Caco-2 (cell line): ENCODE measurements around the gene PDGFRB. TPM values are rescaled to one million over a fixed set of nuclear protein-coding genes. Genes with fewer than 3 reads are reported as not detected.

Source experiments
- BruUV-seq: library from RNA; stranded (reverse); fragments of 400-500 nt; replicated peaks from 2 replicates; lab custom pipeline; 2021; lab: Mats Ljungman, UMichigan
- CTCF ChIA-PET: fragments of 300-600 bp; sonication (Branson Sonifier 250); formaldehyde crosslinking; loops from one replicate; lab custom pipeline; 2022; ENCODE audit warnings: antibody characterized with exemption; lab: Charles Lee
- POLR2A ChIA-PET: fragments of 300-600 bp; sonication (Branson Sonifier 250); formaldehyde crosslinking; loops from one replicate; lab custom pipeline; 2022; ENCODE audit warnings: antibody characterized with exemption; lab: Charles Lee
- DNase-seq, 2 experiments: peaks; one replicate each; pipeline versions ENCODE4 v3.0.0 to v3.0.0-alpha.2; 2020 to 2022
- H3K27me3 ChIP-seq: replicated peaks from 2 replicates; pipeline ENCODE4 v1.6.0; 2011; ENCODE audit warnings: low read length; ENCODE audit not compliant: control insufficient read depth, insufficient read depth
- H3K36me3 ChIP-seq: 2 replicates; pipeline ENCODE4 v1.5.1; 2011; ENCODE audit warnings: low read length; ENCODE audit not compliant: control insufficient read depth, insufficient read depth
- H3K4me1 ChIP-seq: fragments of 250-450 bp; sonication (Bioruptor Pico); 2 replicates; pipeline ENCODE4 v1.5.1; 2020; ENCODE audit warnings: mild to moderate bottlenecking
- H3K4me3 ChIP-seq: 2 replicates; pipeline ENCODE4 v1.5.1; 2011; ENCODE audit warnings: low read depth, mild to moderate bottlenecking, control low read depth, low read length
- H3K9me3 ChIP-seq: fragments of 250-450 bp; sonication (Bioruptor Pico); 2 replicates; pipeline ENCODE4 v1.5.1; 2020; ENCODE audit warnings: mild to moderate bottlenecking, moderate library complexity
- H3K27ac Mint-ChIP-seq: one replicate; pipeline ENCODE4 v1.8.0; 2022; ENCODE audit warnings: mixed read lengths; ENCODE audit not compliant: unreplicated experiment
- H3K27me3 Mint-ChIP-seq: one replicate; pipeline ENCODE4 v1.8.0; 2022; ENCODE audit warnings: mixed read lengths; ENCODE audit not compliant: insufficient read depth, unreplicated experiment
- H3K36me3 Mint-ChIP-seq: one replicate; pipeline ENCODE4 v1.8.0; 2022; ENCODE audit warnings: mild to moderate bottlenecking, mixed read lengths; ENCODE audit not compliant: insufficient read depth, unreplicated experiment
- H3K4me1 Mint-ChIP-seq: one replicate; pipeline ENCODE4 v1.8.0; 2022; ENCODE audit warnings: low read depth, mixed read lengths; ENCODE audit not compliant: unreplicated experiment
- H3K4me3 Mint-ChIP-seq: one replicate; pipeline ENCODE4 v1.8.0; 2022; ENCODE audit warnings: mild to moderate bottlenecking, moderate library complexity, mixed read lengths; ENCODE audit not compliant: unreplicated experiment
- H3K9me3 Mint-ChIP-seq: one replicate; pipeline ENCODE4 v1.8.0; 2022; ENCODE audit warnings: mixed read lengths; ENCODE audit not compliant: unreplicated experiment
- CTCF ChIP-seq, 2 experiments: fragments of 200-600 bp in 1 of 2; IDR thresholded peaks; 1 replicate in 1 of 2; 2 replicates in 1 of 2; pipeline versions ENCODE4 v1.5.1 to v1.8.0; 2011 to 2022; ENCODE audit warnings: antibody characterized with exemption in 1 of 2, control low read depth in 1 of 2, inconsistent platforms in 1 of 2, low read depth in 1 of 2, low read length in 1 of 2, mild to moderate bottlenecking in 1 of 2, moderate library complexity in 1 of 2; ENCODE audit not compliant: insufficient read depth in 1 of 2, severe bottlenecking in 1 of 2, unreplicated experiment in 1 of 2
- intact Hi-C: fragments of 100-400 bp; cut with micrococcal nuclease; formaldehyde crosslinking; loops from one replicate; pipeline ENCODE4 v1.10.0; 2022; ENCODE audit not compliant: unreplicated experiment
- total RNA-seq: library from RNA; stranded (reverse); gene quantifications from 2 replicates; pipeline ENCODE4 v1.2.3, GENCODE V29; 2022

Gene PDGFRB
- total RNA-seq, 1 experiment from 2014 or later = 5.9 TPM

- no peak for TF ChIP-seq CTCF (IDR thresholded peaks at IDR 0.05; ENCODE audit: insufficient read depth in 1 of 2, low read depth in 1 of 2, low read length in 1 of 2, severe bottlenecking in 1 of 2, unreplicated experiment in 1 of 2)
- DNase-seq = no peak
- BruUV-seq = no TSS peak
- H3K9me3 ChIP-seq = no peaks in the 10 kb centered on the region
- CTCF ChIA-PET = interaction anchor here (0.6 kb wide), 1 partner anchor 167 kb away, joined by 3 read pairs; no protein-coding TSS in a partner anchor
- POLR2A ChIA-PET = no interaction called here
- H3K4me1 Mint-ChIP-seq = no peaks in the 10 kb centered on the region
- no peaks in the 10 kb centered on the region for H3K36me3 ChIP-seq
- no peaks in the 10 kb centered on the region for H3K27me3 Mint-ChIP-seq
- no peak overlapping the region for H3K27ac Mint-ChIP-seq
- no peaks in the 10 kb centered on the region for H3K36me3 Mint-ChIP-seq
- no peak overlapping the region for H3K4me3 ChIP-seq
- H3K27me3 ChIP-seq = no peaks in the 10 kb centered on the region
- no peaks in the 10 kb centered on the region for H3K9me3 Mint-ChIP-seq
- no peaks in the 10 kb centered on the region for H3K4me1 ChIP-seq
- H3K4me3 Mint-ChIP-seq = no peak overlapping the region
- intact Hi-C loops = no loop called here
These were observed 84.8 kb downstream of the PDGFRB start for GRCh38 chr5:150070821-150071220.

GRCh38 chr5:150069672-150070627, 85.7 kb downstream of the PDGFRB start:
- DNase-seq = peak in 1 of 2 experiments; percentile 28
- ChIA-PET POLR2A (no interaction called here), CTCF (interaction anchor here (0.6 kb wide), 1 partner anchor 167 kb away, joined by 3 read pairs; no protein-coding TSS in a partner anchor)
- Mint-ChIP-seq H3K36me3 (no peaks in the 10 kb centered on the region), H3K4me3 (no peak overlapping the region), H3K9me3 (no peaks in the 10 kb centered on the region), H3K27ac (no peak overlapping the region), H3K27me3 (no peaks in the 10 kb centered on the region), H3K4me1 (no peaks in the 10 kb centered on the region)
- no peak overlapping the region for H3K4me3 ChIP-seq
- no TSS peak for BruUV-seq
- H3K36me3 ChIP-seq = no peaks in the 10 kb centered on the region
- no peak for TF ChIP-seq CTCF (IDR thresholded peaks at IDR 0.05; ENCODE audit: insufficient read depth in 1 of 2, low read depth in 1 of 2, low read length in 1 of 2, severe bottlenecking in 1 of 2, unreplicated experiment in 1 of 2)
- no peaks in the 10 kb centered on the region for H3K27me3 ChIP-seq
- intact Hi-C loops = no loop called here
- H3K9me3 ChIP-seq = no peaks in the 10 kb centered on the region
- H3K4me1 ChIP-seq = no peaks in the 10 kb centered on the region

GRCh38 chr5:150068961-150069645, 86.5 kb downstream of the PDGFRB start:
- intact Hi-C loops = no loop called here
- CTCF ChIA-PET = no interaction called here
- Mint-ChIP-seq H3K4me1 (no peaks in the 10 kb centered on the region), H3K4me3 (no peak overlapping the region), H3K36me3 (no peaks in the 10 kb centered on the region), H3K27ac (no peak overlapping the region), H3K9me3 (no peaks in the 10 kb centered on the region), H3K27me3 (no peaks in the 10 kb centered on the region)
- Histone ChIP-seq H3K4me3 (no peak overlapping the region), H3K9me3 (no peaks in the 10 kb centered on the region), H3K36me3 (no peaks in the 10 kb centered on the region), H3K27me3 (no peaks in the 10 kb centered on the region), H3K4me1 (no peaks in the 10 kb centered on the region)
- POLR2A ChIA-PET = no interaction called here
- TF ChIP-seq CTCF (IDR thresholded peaks at IDR 0.05; ENCODE audit: insufficient read depth in 1 of 2, low read depth in 1 of 2, low read length in 1 of 2, severe bottlenecking in 1 of 2, unreplicated experiment in 1 of 2) = no peak
- DNase-seq = no peak
- no TSS peak for BruUV-seq
